22Rv1 (cell line): Measurements from ENCODE around the gene HEATR3.

Experiments
- H3K27ac ChIP-seq: fragments of 450-650 bp; 2 replicates; pipeline ENCODE4 v1.5.1; 2017
- CTCF ChIP-seq: fragments of 450-650 bp; IDR thresholded peaks from 2 replicates; pipeline ENCODE4 v1.5.1; 2017; ENCODE audit warnings: mild to moderate bottlenecking
- ZFX ChIP-seq: fragments of 450-650 bp; IDR thresholded peaks from 2 replicates; pipeline ENCODE4 v1.6.1; 2017; ENCODE audit warnings: antibody characterized with exemption, borderline replicate concordance

HEATR3 gene

GRCh38 chr16:50040018-50040417 is 25.8 kb upstream of the HEATR3 start:
- TF ChIP-seq CTCF: no peak
- no peak for TF ChIP-seq ZFX
- no peak overlapping the region for H3K27ac ChIP-seq

GRCh38 chr16:50040710-50041109 is 25.1 kb upstream of the HEATR3 start:
- TF ChIP-seq CTCF: no peak
- no peak for TF ChIP-seq ZFX
- no peak overlapping the region for H3K27ac ChIP-seq

- TF ChIP-seq ZFX (no peak), CTCF (no peak)
- no peak overlapping the region for H3K27ac ChIP-seq
Observed at GRCh38 chr16:50043358-50043757, 22.4 kb upstream of the HEATR3 start.

GRCh38 chr16:50045412-50045811 is 20.4 kb upstream of the HEATR3 start:
- H3K27ac ChIP-seq: no peak overlapping the region
- TF ChIP-seq ZFX: no peak
- no peak for TF ChIP-seq CTCF

GRCh38 chr16:50046853-50047252 is 18.9 kb upstream of the HEATR3 start:
- TF ChIP-seq CTCF (no peak), ZFX (no peak)
- no peak overlapping the region for H3K27ac ChIP-seq

- no peak overlapping the region for H3K27ac ChIP-seq
- TF ChIP-seq ZFX: no peak
- no peak for TF ChIP-seq CTCF
Observed at GRCh38 chr16:50047864-50048263, 17.9 kb upstream of the HEATR3 start.

GRCh38 chr16:50050802-50051201 is 15.0 kb upstream of the HEATR3 start:
- no peak overlapping the region for H3K27ac ChIP-seq
- TF ChIP-seq CTCF: no peak
- TF ChIP-seq ZFX: no peak
